Measurements from ENCODE around the gene TADA2A.

GRCh38 chr17:37368577-37368976 lies 38.1 kb upstream of the TADA2A start:
- TF ChIP-seq CTCF (IDR thresholded peaks at IDR 0.05) = no peak
- TF ChIP-seq POLR2A (IDR thresholded peaks at IDR 0.05) = no peak

All from thyroid gland (tissue), 4 donors.